ENCODE results near the gene LRFN4.

The LRFN4 gene

DNA sequence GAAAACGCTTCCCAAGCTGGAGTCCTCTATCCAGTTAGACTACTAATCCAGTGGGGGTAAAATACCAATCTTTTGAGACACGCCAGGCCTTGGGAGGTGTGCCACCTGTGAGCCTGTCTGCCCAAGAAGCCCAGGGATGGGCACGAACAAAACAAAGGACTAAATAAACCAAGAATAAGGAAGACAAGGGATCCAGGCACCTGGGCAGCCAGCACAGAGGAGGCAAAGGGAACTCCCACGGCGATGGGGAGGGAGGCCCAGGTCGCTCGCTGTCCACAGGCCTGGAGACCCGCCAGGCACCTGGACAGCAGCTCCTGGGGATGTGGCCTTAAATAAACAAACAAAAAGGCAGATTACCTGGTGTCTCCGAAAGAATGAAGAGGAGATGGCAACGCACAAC, 31.4 kb downstream of the LRFN4 start:
- DNase-seq (ENCODE audit: low read depth), result no peak
- TF ChIP-seq, protein P1, sequence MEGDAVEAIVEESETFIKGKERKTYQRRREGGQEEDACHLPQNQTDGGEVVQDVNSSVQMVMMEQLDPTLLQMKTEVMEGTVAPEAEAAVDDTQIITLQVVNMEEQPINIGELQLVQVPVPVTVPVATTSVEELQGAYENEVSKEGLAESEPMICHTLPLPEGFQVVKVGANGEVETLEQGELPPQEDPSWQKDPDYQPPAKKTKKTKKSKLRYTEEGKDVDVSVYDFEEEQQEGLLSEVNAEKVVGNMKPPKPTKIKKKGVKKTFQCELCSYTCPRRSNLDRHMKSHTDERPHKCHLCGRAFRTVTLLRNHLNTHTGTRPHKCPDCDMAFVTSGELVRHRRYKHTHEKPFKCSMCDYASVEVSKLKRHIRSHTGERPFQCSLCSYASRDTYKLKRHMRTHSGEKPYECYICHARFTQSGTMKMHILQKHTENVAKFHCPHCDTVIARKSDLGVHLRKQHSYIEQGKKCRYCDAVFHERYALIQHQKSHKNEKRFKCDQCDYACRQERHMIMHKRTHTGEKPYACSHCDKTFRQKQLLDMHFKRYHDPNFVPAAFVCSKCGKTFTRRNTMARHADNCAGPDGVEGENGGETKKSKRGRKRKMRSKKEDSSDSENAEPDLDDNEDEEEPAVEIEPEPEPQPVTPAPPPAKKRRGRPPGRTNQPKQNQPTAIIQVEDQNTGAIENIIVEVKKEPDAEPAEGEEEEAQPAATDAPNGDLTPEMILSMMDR (IDR thresholded peaks at IDR 0.05; ENCODE audit: control insufficient read depth, insufficient read depth, low read depth, low read length, missing control alignments), result no peak
- no peak overlapping the region for H3K4me3 ChIP-seq (ENCODE audit: control insufficient read depth, low read depth, low read length)

DNA sequence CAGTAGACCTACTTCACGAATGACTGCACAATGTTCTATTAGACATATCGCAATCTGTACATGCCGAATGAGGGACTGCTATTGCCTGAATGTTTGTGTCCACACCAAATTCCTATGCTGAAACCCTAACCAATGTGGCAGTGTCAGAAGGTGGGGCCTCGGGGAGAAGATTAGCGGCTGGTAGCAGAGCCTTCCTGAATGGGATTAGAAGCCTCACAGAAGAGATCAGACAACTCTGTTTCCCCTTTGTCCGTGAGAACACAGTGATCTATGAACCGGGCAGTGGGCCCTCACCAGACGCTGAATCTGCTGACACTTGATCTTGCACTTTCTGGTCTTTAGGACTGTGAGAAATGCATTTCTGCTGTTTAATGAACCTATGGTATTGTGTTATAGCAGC, 33.1 kb downstream of the LRFN4 start:
- no peak overlapping the region for H3K4me3 ChIP-seq (ENCODE audit: control insufficient read depth, low read depth, low read length)
- TF ChIP-seq, protein P1 (IDR thresholded peaks at IDR 0.05; ENCODE audit: control insufficient read depth, insufficient read depth, low read depth, low read length, missing control alignments), result no peak
- no peak for DNase-seq (ENCODE audit: low read depth)

DNA sequence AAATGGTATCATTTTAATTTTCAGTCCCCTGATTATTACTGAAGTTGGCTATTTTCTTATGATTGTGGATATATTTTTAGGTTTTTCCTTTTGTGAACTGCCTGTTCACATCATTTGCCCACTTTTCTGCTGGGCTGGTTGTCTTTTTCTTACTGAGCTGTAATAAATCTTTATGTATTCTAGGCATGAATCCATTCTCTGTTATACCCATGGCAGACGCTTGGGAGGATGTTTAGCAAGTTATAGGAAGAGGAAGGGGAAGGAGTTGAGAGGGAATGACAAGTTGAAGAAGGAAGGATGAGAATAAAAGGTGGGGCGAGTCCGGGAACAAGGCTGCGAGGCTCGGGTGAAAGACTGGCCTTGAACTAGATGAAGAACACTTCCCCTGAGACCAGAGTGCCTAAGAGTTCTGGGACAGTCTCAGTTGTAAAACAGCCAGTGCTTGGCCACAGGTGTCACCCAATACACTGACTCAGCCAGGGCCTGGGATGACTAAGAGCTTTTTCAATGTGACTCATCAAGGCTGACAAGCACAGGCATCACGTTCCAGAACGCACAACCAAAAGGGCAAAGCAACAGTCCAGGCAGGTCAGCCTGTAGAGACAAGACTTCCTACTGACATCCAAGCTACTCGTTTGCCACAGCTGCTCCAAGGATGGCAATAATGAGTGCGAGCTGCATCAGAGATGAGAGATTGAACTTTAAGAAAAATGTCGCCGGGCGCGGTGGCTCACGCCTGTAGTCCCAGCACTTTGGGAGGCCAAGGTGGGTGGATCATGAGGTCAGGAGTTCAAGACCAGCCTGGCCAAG, 35.2 kb downstream of the LRFN4 start:
- peak; percentile 73 for DNase-seq (ENCODE audit: low read depth)
- TF ChIP-seq, protein P1 (IDR thresholded peaks at IDR 0.05; ENCODE audit: control insufficient read depth, insufficient read depth, low read depth, low read length, missing control alignments), result no peak
- no peak overlapping the region for H3K4me3 ChIP-seq (ENCODE audit: control insufficient read depth, low read depth, low read length)

DNA sequence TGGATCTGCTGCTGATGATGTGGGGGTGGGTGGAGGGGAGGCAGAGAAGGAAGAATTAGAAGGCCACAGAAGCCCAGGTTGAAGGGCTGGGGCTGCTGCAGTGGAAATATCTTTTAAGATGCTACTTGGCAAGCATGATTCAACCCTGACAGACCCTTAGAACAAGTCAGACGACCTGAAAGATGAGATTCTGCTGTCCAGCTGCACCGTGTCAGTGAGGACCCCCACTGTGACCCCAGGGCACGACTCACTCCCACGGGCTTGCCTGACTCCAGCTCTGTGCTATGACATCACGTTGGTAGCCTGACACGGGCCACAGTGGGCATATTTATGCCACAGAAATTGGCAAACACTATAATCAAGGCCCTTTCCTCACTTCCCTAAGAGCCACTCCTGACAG, 36.0 kb downstream of the LRFN4 start:
- DNase-seq (ENCODE audit: low read depth), result no peak
- TF ChIP-seq, protein P1 (IDR thresholded peaks at IDR 0.05; ENCODE audit: control insufficient read depth, insufficient read depth, low read depth, low read length, missing control alignments), result no peak
- H3K4me3 ChIP-seq (ENCODE audit: control insufficient read depth, low read depth, low read length), result no peak overlapping the region

DNA sequence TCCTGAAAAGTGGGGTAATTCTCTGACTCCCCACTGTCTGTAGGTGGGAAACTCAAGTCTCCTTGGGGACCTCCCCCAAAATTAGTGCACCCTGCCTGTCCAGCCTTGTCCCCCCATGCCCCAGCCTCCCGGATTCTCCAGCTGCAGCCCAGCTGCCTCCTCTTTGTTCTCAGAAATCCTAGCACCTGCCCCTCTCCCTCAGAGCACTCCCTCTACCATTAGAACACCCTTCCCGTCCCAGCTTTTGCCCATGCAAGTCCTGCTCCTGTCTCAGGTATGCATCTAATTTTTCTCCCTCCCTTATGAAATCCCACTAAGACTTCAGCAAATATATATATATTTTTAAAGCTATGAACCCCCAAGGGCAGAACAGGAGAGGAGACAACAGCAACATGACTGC, 37.3 kb downstream of the LRFN4 start:
- H3K4me3 ChIP-seq (ENCODE audit: control insufficient read depth, low read depth, low read length), result no peak overlapping the region
- no peak for DNase-seq (ENCODE audit: low read depth)
- TF ChIP-seq, protein P1 (IDR thresholded peaks at IDR 0.05; ENCODE audit: control insufficient read depth, insufficient read depth, low read depth, low read length, missing control alignments), result no peak

DNA sequence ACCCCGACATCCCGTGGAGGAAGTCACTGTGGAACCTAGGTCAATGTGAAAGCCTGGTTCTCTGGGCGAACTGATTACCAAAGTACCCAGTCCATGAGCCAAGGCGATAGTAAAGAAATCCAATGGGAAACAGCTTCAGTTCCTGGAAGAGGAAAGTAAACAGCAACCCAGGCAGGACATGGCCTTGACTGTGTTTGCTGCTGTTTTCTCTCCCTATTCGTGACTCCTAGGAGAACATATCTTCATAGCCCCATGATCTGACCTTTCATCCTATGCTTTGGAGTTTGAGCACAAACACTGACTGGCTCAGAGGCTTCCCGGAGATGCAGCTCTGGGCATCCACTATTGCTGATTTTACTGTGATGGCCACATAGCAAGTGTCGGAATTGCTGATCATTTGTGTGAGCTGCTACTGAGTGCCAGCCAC, 45.1 kb downstream of the LRFN4 start:
- H3K4me3 ChIP-seq (ENCODE audit: control insufficient read depth, low read depth, low read length), result no peak overlapping the region
- DNase-seq (ENCODE audit: low read depth), result no peak
- TF ChIP-seq, protein P1 (IDR thresholded peaks at IDR 0.05; ENCODE audit: control insufficient read depth, insufficient read depth, low read depth, low read length, missing control alignments), result no peak
